ENCODE measurements around the gene ORC4. TPM values are rescaled to one million over a fixed set of nuclear protein-coding genes. Genes with fewer than 3 reads are reported as not detected.

Gene ORC4
- polyA plus RNA-seq, 1 donor from 2014 or later: 261 TPM

DNA sequence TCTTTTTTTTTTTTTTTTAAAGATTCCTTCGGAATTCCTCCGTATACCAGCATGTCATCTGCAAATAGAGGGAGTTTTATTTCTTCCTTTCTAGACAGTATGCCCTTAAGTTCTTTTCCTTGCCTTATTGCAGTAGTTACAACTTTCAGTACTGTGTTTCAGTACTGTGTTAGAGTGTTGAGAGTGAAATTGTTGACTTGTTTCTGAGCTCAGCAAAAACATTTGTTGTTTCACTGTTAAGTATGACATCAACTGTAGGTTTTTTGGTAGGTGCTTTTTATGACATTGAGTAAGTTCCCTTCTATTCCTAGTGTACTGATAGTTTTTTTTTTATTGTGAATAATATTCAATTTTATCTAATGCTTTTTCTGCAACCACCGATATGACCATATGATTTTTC, 131.9 kb downstream of the ORC4 start:
- Histone ChIP-seq H3K9me2 (ENCODE audit: insufficient read depth, low read length) (no peaks in the 10 kb centered on the region), H3K9me3 (ENCODE audit: low read length) (no peaks in the 10 kb centered on the region), H3K36me3 (ENCODE audit: insufficient read depth, low read length) (no peaks in the 10 kb centered on the region), H3K9ac (ENCODE audit: low read length) (no peak overlapping the region), H3F3A (ENCODE audit: insufficient read depth, low read length, poor library complexity, severe bottlenecking) (no peaks in the 10 kb centered on the region), H3K79me2 (replicated peaks; ENCODE audit: insufficient read depth, low read length) (peaks cover 93% of the 10 kb centered on the region), H2AFZ (ENCODE audit: low read depth, low read length) (no peak overlapping the region), H3K4me2 (ENCODE audit: low read length) (no peak overlapping the region), H3K27me3 (ENCODE audit: insufficient read depth, low read depth, low read length) (no peaks in the 10 kb centered on the region), H4K20me1 (ENCODE audit: insufficient read depth) (peaks cover 11% of the 10 kb centered on the region), H3K27ac (ENCODE audit: low read length) (no peak overlapping the region), H3K4me3 (ENCODE audit: low read length) (no peak overlapping the region)
- no peak for TF ChIP-seq RAD21 (conservative IDR thresholded peaks at IDR 0.05)
- no peak for TF ChIP-seq EZH2 (IDR thresholded peaks at IDR 0.05; ENCODE audit: borderline replicate concordance, insufficient read depth, low read length, poor library complexity, severe bottlenecking)
- no peak for TF ChIP-seq SMC3 (conservative IDR thresholded peaks at IDR 0.05; ENCODE audit: poor library complexity)
- no peak for TF ChIP-seq REST (IDR thresholded peaks at IDR 0.05; ENCODE audit: borderline replicate concordance)
- TF ChIP-seq MXI1 (conservative IDR thresholded peaks at IDR 0.05; ENCODE audit: poor library complexity, severe bottlenecking): no peak
- no peak for TF ChIP-seq POLR2AphosphoS5 (IDR thresholded peaks at IDR 0.05)
- TF ChIP-seq EP300 (conservative IDR thresholded peaks at IDR 0.05; ENCODE audit: poor library complexity, severe bottlenecking): no peak
- no peak for TF ChIP-seq TAF1 (IDR thresholded peaks at IDR 0.05; ENCODE audit: low read depth)
- TF ChIP-seq, protein P1, sequence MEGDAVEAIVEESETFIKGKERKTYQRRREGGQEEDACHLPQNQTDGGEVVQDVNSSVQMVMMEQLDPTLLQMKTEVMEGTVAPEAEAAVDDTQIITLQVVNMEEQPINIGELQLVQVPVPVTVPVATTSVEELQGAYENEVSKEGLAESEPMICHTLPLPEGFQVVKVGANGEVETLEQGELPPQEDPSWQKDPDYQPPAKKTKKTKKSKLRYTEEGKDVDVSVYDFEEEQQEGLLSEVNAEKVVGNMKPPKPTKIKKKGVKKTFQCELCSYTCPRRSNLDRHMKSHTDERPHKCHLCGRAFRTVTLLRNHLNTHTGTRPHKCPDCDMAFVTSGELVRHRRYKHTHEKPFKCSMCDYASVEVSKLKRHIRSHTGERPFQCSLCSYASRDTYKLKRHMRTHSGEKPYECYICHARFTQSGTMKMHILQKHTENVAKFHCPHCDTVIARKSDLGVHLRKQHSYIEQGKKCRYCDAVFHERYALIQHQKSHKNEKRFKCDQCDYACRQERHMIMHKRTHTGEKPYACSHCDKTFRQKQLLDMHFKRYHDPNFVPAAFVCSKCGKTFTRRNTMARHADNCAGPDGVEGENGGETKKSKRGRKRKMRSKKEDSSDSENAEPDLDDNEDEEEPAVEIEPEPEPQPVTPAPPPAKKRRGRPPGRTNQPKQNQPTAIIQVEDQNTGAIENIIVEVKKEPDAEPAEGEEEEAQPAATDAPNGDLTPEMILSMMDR (IDR thresholded peaks at IDR 0.05; ENCODE audit: poor library complexity, severe bottlenecking): no peak

DNA sequence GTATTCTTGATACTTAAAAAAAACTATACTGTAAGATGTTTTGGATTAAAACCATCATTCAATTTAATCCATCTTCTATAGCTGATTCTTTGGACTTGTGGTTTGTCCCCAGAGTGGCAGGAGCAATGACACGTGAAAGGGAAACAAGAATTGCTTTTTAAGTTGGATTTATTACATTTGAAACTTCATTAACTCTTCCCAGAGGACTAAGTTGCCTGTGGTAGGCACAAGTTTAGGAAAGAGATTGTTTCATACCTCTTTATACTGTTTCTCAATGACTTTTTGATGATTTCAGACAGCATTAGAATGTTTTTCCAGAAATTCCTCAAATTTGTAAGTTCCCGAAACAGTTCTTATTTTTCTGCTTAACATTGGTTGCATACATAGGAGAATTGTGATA, 134.4 kb downstream of the ORC4 start:
- H4K20me1 ChIP-seq (ENCODE audit: insufficient read depth): peaks cover 6% of the 10 kb centered on the region
- H3K27ac ChIP-seq (ENCODE audit: low read length): no peak overlapping the region
- no peak overlapping the region for H2AFZ ChIP-seq (ENCODE audit: low read depth, low read length)
- H3K9me2 ChIP-seq (ENCODE audit: insufficient read depth, low read length): no peaks in the 10 kb centered on the region
- H3K4me2 ChIP-seq (ENCODE audit: low read length): no peak overlapping the region
- no peaks in the 10 kb centered on the region for H3K9me3 ChIP-seq (ENCODE audit: low read length)
- no peak overlapping the region for H3K4me3 ChIP-seq (ENCODE audit: low read length)
- peaks cover 94% of the 10 kb centered on the region for H3K79me2 ChIP-seq (replicated peaks; ENCODE audit: insufficient read depth, low read length)
- no peaks in the 10 kb centered on the region for H3K27me3 ChIP-seq (ENCODE audit: insufficient read depth, low read depth, low read length)
- H3F3A ChIP-seq (ENCODE audit: insufficient read depth, low read length, poor library complexity, severe bottlenecking): no peaks in the 10 kb centered on the region
- H3K36me3 ChIP-seq (ENCODE audit: insufficient read depth, low read length): no peaks in the 10 kb centered on the region
- no peak overlapping the region for H3K9ac ChIP-seq (ENCODE audit: low read length)
- TF ChIP-seq TAF1 (IDR thresholded peaks at IDR 0.05; ENCODE audit: low read depth): no peak
- no peak for TF ChIP-seq EZH2 (IDR thresholded peaks at IDR 0.05; ENCODE audit: borderline replicate concordance, insufficient read depth, low read length, poor library complexity, severe bottlenecking)
- no peak for TF ChIP-seq SMC3 (conservative IDR thresholded peaks at IDR 0.05; ENCODE audit: poor library complexity)
- TF ChIP-seq EP300 (conservative IDR thresholded peaks at IDR 0.05; ENCODE audit: poor library complexity, severe bottlenecking): no peak
- TF ChIP-seq, protein P1 (IDR thresholded peaks at IDR 0.05; ENCODE audit: poor library complexity, severe bottlenecking): no peak
- TF ChIP-seq MXI1 (conservative IDR thresholded peaks at IDR 0.05; ENCODE audit: poor library complexity, severe bottlenecking): no peak
- TF ChIP-seq REST (IDR thresholded peaks at IDR 0.05; ENCODE audit: borderline replicate concordance): no peak
- no peak for TF ChIP-seq POLR2AphosphoS5 (IDR thresholded peaks at IDR 0.05)
- TF ChIP-seq RAD21 (conservative IDR thresholded peaks at IDR 0.05): no peak
